ENCODE data around the gene BICD2. TPM values are rescaled to one million over a fixed set of nuclear protein-coding genes. Genes with fewer than 3 reads are reported as not detected.
A peak's percentile ranks its signal among the peaks of the same experiment; 100 is the strongest.

Gene BICD2
- total and polyA plus RNA-seq, 10 of the 15 experiments (the other 5 are each of a cell fraction or from before 2014, with no cell fraction given): 5.3 to 25.5 (median 14.4) TPM

- H3K27ac ChIP-seq (ENCODE audit: control insufficient read depth, insufficient read depth): peak overlapping the region; percentile 61
- FAIRE-seq: peak; percentile 80
- peaks cover 17% of the 10 kb centered on the region for H3K4me1 ChIP-seq (ENCODE audit: control insufficient read depth, insufficient read depth, low read length)
- ATAC-seq: peak; percentile 74
- BruUV-seq (replicated peaks): no TSS peak
- H3K36me3 ChIP-seq (ENCODE audit: control insufficient read depth in 2 of 2, insufficient read depth in 2 of 2, low read length in 1 of 2): peaks cover 22 to 34% of the 10 kb centered on the region in 2 experiments
- ChIA-PET POLR2A (no interaction called here), RAD21 (ENCODE audit: unreplicated experiment) (no interaction called here), CTCF (interaction anchor here (10.7 kb wide), 1 partner anchor 78 kb away, joined by 156 read pairs; no protein-coding TSS in a partner anchor), SMC1A (ENCODE audit: uncharacterized antibody, unreplicated experiment) (interaction anchor here (1.0 kb wide), 1 partner anchor 79 kb away, joined by 3 read pairs; no protein-coding TSS in a partner anchor)
- H2AFZ ChIP-seq (ENCODE audit: control insufficient read depth, low read depth, low read length): peak overlapping the region; percentile 38
- no peaks in the 10 kb centered on the region; the same call in 1 of the 2 replicates for H4K20me1 ChIP-seq (ENCODE audit: control insufficient read depth, insufficient read depth)
- no peak for TF ChIP-seq SMARCA5 (IDR thresholded peaks at IDR 0.05)
- no peak for TF ChIP-seq ASH2L (IDR thresholded peaks at IDR 0.05; ENCODE audit: borderline replicate concordance, low read depth)
- no peak for TF ChIP-seq MYC (IDR thresholded peaks at IDR 0.05; ENCODE audit: insufficient read depth, insufficient read length, insufficient replicate concordance, low read length, severe bottlenecking)
- TF ChIP-seq MEF2A (IDR thresholded peaks at IDR 0.05; ENCODE audit: insufficient read depth, low read depth, low read length): no peak
- peak; percentile 66 for TF ChIP-seq MTA2 (IDR thresholded peaks at IDR 0.05; ENCODE audit: low read depth)
- TF ChIP-seq PAX8 (IDR thresholded peaks at IDR 0.05): no peak
- no peak for TF ChIP-seq SREBF2 (IDR thresholded peaks at IDR 0.05; ENCODE audit: low read length)
- no peak for TF ChIP-seq RAD51 (IDR thresholded peaks at IDR 0.05)
- intact Hi-C loops (cut with micrococcal nuclease; ENCODE audit: unreplicated experiment) (no loop called here), in situ Hi-C loops (cut with MboI) (no loop called here)
- 37% methylated on average over 6 of the region's 6 CpGs for WGBS (ENCODE audit: insufficient coverage, insufficient replicate concordance, low lambda C conversion rate, missing lambda C conversion rate)
- no peaks in the 10 kb centered on the region for H3K9me3 ChIP-seq (replicated peaks; ENCODE audit: control insufficient read depth, insufficient read depth, low read length)
- H3K79me2 ChIP-seq (ENCODE audit: control insufficient read depth, insufficient read depth, low read length): peaks cover 2% of the 10 kb centered on the region; the same call in 1 of the 2 replicates
- H3K4me3 ChIP-seq: peak overlapping the region; percentile 31; the same call in 1 of the 2 replicates
- DNase-seq (ENCODE audit: low read depth, low spot score): no peak
- H3K9ac ChIP-seq (ENCODE audit: control insufficient read depth, insufficient read depth, low read length): no peak overlapping the region
- peak overlapping the region; percentile 75 for H3K4me2 ChIP-seq (ENCODE audit: control insufficient read depth, insufficient read depth)
- H3K27me3 ChIP-seq (replicated peaks in 1 of 2; ENCODE audit: control insufficient read depth in 2 of 2, insufficient read depth in 2 of 2, low read length in 1 of 2): no peaks in the 10 kb centered on the region
Measured at GRCh38 chr9:92711844-92712243, 52.8 kb downstream of the BICD2 start.

GRCh38 chr9:92711146-92711545, 53.5 kb downstream of the BICD2 start:
- Histone ChIP-seq H2AFZ (ENCODE audit: control insufficient read depth, low read depth, low read length) (no peak overlapping the region), H3K9ac (ENCODE audit: control insufficient read depth, insufficient read depth, low read length) (no peak overlapping the region), H3K27ac (ENCODE audit: control insufficient read depth, insufficient read depth) (no peak overlapping the region; the same call in 1 of the 2 replicates), H3K4me2 (ENCODE audit: control insufficient read depth, insufficient read depth) (no peak overlapping the region), H3K4me3 (no peak overlapping the region), H3K4me1 (ENCODE audit: control insufficient read depth, insufficient read depth, low read length) (peaks cover 17% of the 10 kb centered on the region), H3K9me3 (replicated peaks; ENCODE audit: control insufficient read depth, insufficient read depth, low read length) (no peaks in the 10 kb centered on the region), H3K79me2 (ENCODE audit: control insufficient read depth, insufficient read depth, low read length) (no peaks in the 10 kb centered on the region), H3K36me3 (ENCODE audit: control insufficient read depth in 2 of 2, insufficient read depth in 2 of 2, low read length in 1 of 2) (peaks cover 19 to 29% of the 10 kb centered on the region in 2 experiments; a peak in 3 of 4 replicates), H4K20me1 (ENCODE audit: control insufficient read depth, insufficient read depth) (no peaks in the 10 kb centered on the region; the same call in 1 of the 2 replicates), H3K27me3 (replicated peaks in 1 of 2; ENCODE audit: control insufficient read depth in 2 of 2, insufficient read depth in 2 of 2, low read length in 1 of 2) (no peaks in the 10 kb centered on the region)
- DNase-seq (ENCODE audit: low read depth, low spot score) (no peak), ATAC-seq (no peak), FAIRE-seq (no peak)
- no TSS peak for BruUV-seq (replicated peaks)
- ChIA-PET POLR2A (no interaction called here), SMC1A (ENCODE audit: uncharacterized antibody, unreplicated experiment) (no interaction called here), RAD21 (ENCODE audit: unreplicated experiment) (no interaction called here), CTCF (no interaction called here)
- intact Hi-C loops (cut with micrococcal nuclease; ENCODE audit: unreplicated experiment) (no loop called here), in situ Hi-C loops (cut with MboI) (no loop called here)
- 51% methylated on average over 2 of the region's 2 CpGs for WGBS (ENCODE audit: insufficient coverage, insufficient replicate concordance, low lambda C conversion rate, missing lambda C conversion rate)
- TF ChIP-seq IRF5 (IDR thresholded peaks at IDR 0.05; ENCODE audit: borderline replicate concordance): no peak
- no peak for TF ChIP-seq POLR2AphosphoS2 (IDR thresholded peaks at IDR 0.05; ENCODE audit: low read depth, low read length)
- no peak for TF ChIP-seq ZBTB33 (IDR thresholded peaks at IDR 0.05)
- no peak for TF ChIP-seq NFYB (IDR thresholded peaks at IDR 0.05; ENCODE audit: insufficient read depth, low read depth, low read length)
- no peak for TF ChIP-seq RELB (IDR thresholded peaks at IDR 0.05; ENCODE audit: low read depth)
- TF ChIP-seq SIN3A (IDR thresholded peaks at IDR 0.05; ENCODE audit: low read depth, low read length): no peak
